Duodenal mucosa (tissue), 2 donors: ENCODE results near the gene KANTR.

ENCODE experiments used
- H3K27ac ChIP-seq: one replicate; pipeline ENCODE4 v1.7.0; 2013; ENCODE audit warnings: low read depth, low read length
- H3K27me3 ChIP-seq, 2 donors: one replicate each; pipeline ENCODE4 v1.7.0; 2013; ENCODE audit warnings: low read length in 2 of 2, control low read depth in 1 of 2; ENCODE audit not compliant: insufficient read depth in 2 of 2, control insufficient read depth in 1 of 2
- H3K36me3 ChIP-seq, 2 donors: one replicate each; pipeline ENCODE4 v1.7.0; 2013; ENCODE audit warnings: low read length in 2 of 2, control low read depth in 1 of 2; ENCODE audit not compliant: insufficient read depth in 2 of 2, control insufficient read depth in 1 of 2
- H3K4me1 ChIP-seq, 2 donors: one replicate each; pipeline ENCODE4 v1.7.0; 2013; ENCODE audit warnings: low read length in 2 of 2, control low read depth in 1 of 2; ENCODE audit not compliant: insufficient read depth in 2 of 2, control insufficient read depth in 1 of 2
- H3K4me3 ChIP-seq, 2 donors: one replicate each; pipeline ENCODE4 v1.7.0; 2013; ENCODE audit warnings: low read length in 2 of 2, low read depth in 1 of 2
- H3K9ac ChIP-seq, 2 donors: one replicate each; pipeline ENCODE4 v1.7.0; 2013; ENCODE audit warnings: low read length in 2 of 2, low read depth in 1 of 2
- H3K9me3 ChIP-seq, 2 donors: one replicate each; pipeline ENCODE4 v1.7.0; 2013; ENCODE audit warnings: low read length in 2 of 2, control low read depth in 1 of 2; ENCODE audit not compliant: control insufficient read depth in 1 of 2

The KANTR gene

DNA sequence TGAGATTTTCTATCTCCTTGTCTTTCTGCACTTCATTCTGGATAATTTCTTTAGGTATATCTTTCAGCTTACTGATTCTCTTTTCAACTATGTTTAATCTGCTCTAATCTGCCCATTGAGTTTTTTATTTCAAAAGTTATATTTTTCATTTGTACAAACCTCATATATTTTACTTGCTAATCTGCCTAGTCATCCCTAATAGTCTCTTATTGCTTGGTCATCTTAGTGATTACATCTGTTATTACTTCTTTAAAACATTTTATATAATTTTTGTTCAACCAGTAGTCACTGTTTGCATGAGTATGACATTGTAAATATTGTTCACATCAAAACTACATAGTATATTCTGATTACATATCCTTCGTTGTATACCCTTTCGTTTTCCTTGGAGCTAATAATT, 32.4 kb downstream of the KANTR start:
- Histone ChIP-seq H3K27ac (no peak overlapping the region), H3K9ac (no peak overlapping the region), H3K27me3 (no peaks in the 10 kb centered on the region), H3K4me3 (no peak overlapping the region), H3K4me1 (no peaks in the 10 kb centered on the region), H3K9me3 (no peaks in the 10 kb centered on the region), H3K36me3 (no peaks in the 10 kb centered on the region)

DNA sequence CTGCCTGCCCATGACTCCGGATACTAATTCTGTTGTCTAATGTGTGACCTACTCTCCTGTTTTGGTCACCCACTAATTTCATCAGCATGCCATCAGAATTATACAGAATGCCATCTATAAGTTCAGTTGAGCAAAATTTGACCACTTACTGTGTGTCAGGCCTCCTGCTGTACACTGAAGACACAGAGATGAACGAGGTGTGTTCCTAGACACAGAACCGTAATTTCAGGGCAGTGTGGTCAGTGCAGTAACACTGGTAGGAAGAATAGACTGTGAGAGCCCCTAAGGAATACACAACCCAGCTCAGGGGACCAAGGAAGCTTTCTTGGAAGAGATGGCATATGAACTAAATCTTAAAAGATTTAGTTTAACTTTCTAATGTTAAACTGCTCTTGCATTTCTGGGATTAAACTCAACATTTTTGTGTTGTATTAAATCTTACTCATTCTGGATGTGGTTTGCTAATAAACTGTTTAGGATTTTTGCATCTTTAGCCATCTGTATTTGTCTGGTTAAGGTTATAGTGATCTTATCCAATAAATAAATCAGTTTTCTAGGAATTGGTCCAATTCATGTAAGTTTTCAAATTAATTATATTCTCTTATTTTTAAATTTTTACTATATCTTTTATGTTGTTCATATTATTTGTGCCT, 34.3 kb downstream of the KANTR start:
- Histone ChIP-seq H3K27ac (no peak overlapping the region), H3K4me1 (no peaks in the 10 kb centered on the region), H3K9me3 (no peaks in the 10 kb centered on the region), H3K4me3 (no peak overlapping the region), H3K27me3 (no peaks in the 10 kb centered on the region), H3K9ac (no peak overlapping the region), H3K36me3 (no peaks in the 10 kb centered on the region)

DNA sequence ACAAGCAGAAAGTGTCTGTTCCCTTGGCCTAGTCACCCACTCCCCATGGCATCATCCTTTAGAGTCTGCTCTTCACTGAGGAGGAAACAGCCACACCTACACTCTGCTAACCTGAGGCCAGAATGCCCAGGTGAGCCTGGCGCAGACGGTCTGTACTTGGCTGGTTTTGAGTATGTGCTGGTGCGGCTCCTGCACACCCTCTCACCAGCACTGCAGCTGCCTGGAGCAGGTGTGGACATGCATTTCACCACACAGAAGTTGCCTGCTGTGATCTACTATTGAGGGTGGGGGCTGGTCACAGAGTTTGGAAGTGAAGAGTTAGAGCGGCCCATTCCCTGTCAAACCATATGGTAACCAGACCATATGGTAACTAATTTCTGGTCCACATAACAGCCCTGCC, 39.5 kb downstream of the KANTR start:
- no peak overlapping the region for H3K27ac ChIP-seq
- no peaks in the 10 kb centered on the region for H3K4me1 ChIP-seq
- H3K36me3 ChIP-seq = no peaks in the 10 kb centered on the region
- H3K27me3 ChIP-seq = no peaks in the 10 kb centered on the region
- H3K4me3 ChIP-seq = no peak overlapping the region
- H3K9ac ChIP-seq = no peak overlapping the region
- no peaks in the 10 kb centered on the region for H3K9me3 ChIP-seq

DNA sequence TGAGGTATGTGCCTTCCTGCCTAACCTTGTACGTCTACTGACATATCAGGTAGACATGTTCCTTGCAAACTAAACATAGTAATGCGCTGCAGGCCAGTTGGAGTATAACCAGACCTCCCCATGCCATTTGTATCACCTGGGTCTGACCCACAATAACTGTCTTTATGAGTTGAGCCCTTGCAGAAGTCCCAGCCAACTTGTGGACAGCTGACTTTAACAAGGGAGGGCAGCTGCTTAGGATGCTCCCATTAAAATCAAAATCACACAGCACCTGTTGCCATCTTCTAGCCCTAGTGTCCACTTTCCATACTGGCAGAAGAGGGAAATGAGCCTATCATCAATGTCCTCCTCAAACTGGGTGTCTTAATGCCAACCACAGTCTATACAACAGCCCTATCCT, 41.6 kb downstream of the KANTR start:
- Histone ChIP-seq H3K9ac (no peak overlapping the region), H3K4me3 (no peak overlapping the region), H3K27me3 (no peaks in the 10 kb centered on the region), H3K9me3 (no peaks in the 10 kb centered on the region), H3K4me1 (no peaks in the 10 kb centered on the region), H3K36me3 (no peaks in the 10 kb centered on the region), H3K27ac (no peak overlapping the region)

DNA sequence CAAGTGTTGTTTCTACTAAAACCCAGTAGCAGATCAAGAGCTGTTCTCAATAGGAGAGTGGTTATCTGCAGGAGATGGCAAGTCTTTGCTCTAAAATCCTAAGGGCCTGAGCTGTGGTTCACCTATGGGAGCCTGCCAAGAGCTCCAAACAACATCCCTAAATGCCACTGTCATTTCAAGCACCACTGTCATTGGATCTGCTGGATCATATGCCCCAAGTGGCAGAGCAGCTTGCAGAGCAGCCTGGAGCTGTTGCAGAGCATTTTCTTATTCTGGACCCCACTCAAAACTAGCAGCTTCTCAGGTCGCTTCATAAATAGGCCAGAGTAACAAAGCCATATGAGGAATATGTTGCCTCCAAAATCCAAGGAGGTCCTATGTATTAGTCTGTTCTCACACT, 59.6 kb downstream of the KANTR start:
- Histone ChIP-seq H3K27ac (no peak overlapping the region), H3K4me1 (no peaks in the 10 kb centered on the region), H3K9ac (no peak overlapping the region), H3K27me3 (no peaks in the 10 kb centered on the region), H3K36me3 (no peaks in the 10 kb centered on the region), H3K9me3 (no peaks in the 10 kb centered on the region), H3K4me3 (no peak overlapping the region)

DNA sequence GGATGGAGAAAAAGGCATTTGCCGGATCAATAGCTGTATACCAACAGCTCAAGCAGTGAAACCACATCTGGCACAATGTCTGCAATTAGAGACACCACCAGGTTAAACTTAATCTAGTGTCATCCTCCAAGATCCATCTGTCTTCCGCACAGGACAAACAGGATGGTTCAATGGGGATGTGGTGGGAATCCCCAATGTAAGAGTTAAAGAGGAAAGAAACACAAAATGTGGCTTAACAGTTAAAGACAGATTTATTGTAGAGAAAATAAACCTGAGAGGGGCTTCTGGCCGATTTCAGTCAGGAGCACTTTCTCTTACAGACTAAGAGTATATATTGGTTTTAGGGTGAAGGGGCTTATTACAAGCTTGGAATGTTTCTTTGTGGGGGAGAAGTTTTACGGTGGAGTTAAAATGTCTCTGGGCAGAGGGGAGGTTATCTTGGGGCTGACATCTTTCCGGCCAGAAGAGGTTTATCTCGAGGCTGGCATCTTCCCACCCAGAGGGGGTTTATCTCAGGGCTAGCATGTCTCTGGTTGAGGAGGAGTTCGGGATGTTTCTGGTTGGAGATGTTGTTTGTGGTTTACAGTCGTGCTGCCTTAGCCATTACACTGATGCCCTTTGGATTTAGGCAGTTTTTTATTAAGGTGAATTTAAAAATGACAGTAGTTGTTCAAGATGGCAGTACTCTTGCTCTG, 61.7 kb downstream of the KANTR start:
- H3K27ac ChIP-seq = no peak overlapping the region
- no peaks in the 10 kb centered on the region for H3K9me3 ChIP-seq
- H3K4me1 ChIP-seq = no peaks in the 10 kb centered on the region
- H3K27me3 ChIP-seq = no peaks in the 10 kb centered on the region
- H3K36me3 ChIP-seq = no peaks in the 10 kb centered on the region
- no peak overlapping the region for H3K9ac ChIP-seq
- no peak overlapping the region for H3K4me3 ChIP-seq

DNA sequence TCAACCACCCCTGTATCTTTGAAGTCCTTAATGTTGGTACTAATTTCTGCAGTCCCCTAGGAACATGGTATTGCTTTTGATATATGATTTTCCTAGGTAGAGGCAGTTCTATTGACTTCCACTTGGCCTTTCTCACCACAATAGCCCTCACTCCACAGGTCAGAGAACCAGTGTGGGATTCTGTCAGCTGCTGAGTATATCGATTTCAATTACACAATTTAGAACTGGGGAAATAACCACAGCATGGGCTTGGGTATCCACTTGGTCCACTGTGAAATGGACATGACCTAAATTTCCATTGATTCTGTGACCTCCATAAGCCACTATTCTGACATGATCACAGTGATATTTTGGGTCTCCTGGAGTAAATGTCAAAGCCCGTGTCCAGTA, 62.3 kb downstream of the KANTR start:
- H3K9ac ChIP-seq = no peak overlapping the region
- no peak overlapping the region for H3K27ac ChIP-seq
- H3K4me1 ChIP-seq = no peaks in the 10 kb centered on the region
- H3K4me3 ChIP-seq = no peak overlapping the region
- H3K9me3 ChIP-seq = no peaks in the 10 kb centered on the region
- H3K27me3 ChIP-seq = no peaks in the 10 kb centered on the region
- no peaks in the 10 kb centered on the region for H3K36me3 ChIP-seq

DNA sequence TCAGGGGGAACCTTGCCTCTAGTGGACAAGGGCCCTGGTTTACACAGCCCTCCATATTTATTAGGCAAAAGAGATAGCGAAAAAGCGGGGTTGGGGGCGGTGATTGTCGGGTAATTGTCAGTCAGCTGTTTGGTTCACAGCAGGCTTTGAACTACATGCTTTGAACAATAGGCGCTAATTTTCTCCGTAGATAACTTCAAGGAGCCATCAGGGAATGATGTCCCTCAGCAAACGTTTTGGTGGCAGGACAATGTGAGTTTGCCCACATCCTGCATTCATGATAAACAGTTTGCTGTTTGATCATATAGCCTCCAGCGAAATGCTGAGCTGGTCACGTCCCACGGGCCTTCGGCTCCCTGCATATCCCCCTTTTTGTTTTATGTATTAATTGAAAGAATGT, 65.2 kb downstream of the KANTR start:
- H3K9ac ChIP-seq = no peak overlapping the region
- H3K36me3 ChIP-seq = no peaks in the 10 kb centered on the region
- no peaks in the 10 kb centered on the region for H3K4me1 ChIP-seq
- H3K9me3 ChIP-seq = no peaks in the 10 kb centered on the region
- H3K4me3 ChIP-seq = no peak overlapping the region
- no peaks in the 10 kb centered on the region for H3K27me3 ChIP-seq
- no peak overlapping the region for H3K27ac ChIP-seq

DNA sequence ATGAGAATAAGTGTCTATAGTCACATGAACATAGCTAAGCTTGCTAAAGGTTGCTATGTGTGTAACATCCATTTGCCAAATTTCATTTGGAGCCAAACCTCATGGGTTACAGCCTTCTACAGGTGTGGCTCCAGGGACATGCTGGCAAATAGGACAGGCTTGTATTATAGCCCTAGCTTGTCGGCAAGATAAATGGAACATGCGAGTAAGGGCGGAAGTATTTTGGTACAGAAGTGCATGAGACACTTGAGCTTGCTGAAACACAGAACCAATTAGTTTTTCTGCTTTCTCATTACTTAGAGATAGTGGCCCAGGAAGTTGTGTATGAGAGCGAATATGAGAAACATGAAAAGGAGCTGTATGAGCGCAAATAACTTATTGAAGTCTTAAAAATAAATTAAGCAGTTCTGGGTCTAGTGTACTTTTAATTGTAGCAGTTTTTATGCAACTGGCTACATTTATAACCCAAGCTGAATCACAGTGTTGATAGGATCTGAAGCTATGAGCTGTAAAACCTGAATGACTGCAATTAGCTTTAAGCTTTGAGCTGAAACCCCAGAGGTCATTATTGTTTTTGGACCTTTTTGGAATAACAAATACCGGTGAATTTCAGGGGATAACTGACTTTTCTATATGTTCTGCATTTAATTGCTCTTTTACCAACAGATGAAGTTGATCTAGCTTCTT, 66.5 kb downstream of the KANTR start:
- Histone ChIP-seq H3K4me1 (no peaks in the 10 kb centered on the region), H3K27me3 (no peaks in the 10 kb centered on the region), H3K9me3 (no peaks in the 10 kb centered on the region), H3K4me3 (no peak overlapping the region), H3K9ac (no peak overlapping the region), H3K36me3 (no peaks in the 10 kb centered on the region), H3K27ac (no peak overlapping the region)

DNA sequence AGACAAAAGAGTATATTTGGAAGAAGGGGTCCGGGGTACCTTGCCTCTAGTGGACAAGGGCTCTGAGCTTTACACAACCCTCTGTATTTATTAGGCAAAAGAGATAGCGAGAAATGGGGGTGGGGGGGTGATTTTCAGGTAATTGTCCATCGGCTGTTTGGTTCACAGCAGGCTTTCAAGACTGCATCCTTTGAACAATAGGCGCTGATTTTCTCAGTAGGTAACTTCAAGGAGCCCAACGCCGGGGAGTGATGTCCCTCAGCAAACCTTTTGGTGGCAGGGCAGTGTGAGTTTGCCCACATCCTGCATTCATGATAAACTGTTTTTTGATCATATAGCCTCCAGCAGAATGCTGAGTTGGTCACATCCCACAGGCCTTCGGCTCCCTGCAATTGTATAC, 69.5 kb downstream of the KANTR start:
- no peaks in the 10 kb centered on the region for H3K36me3 ChIP-seq
- H3K9me3 ChIP-seq = no peaks in the 10 kb centered on the region
- H3K27ac ChIP-seq = no peak overlapping the region
- no peaks in the 10 kb centered on the region for H3K4me1 ChIP-seq
- no peak overlapping the region for H3K9ac ChIP-seq
- H3K4me3 ChIP-seq = no peak overlapping the region
- H3K27me3 ChIP-seq = no peaks in the 10 kb centered on the region
